Hepatocyte (in vitro differentiated cells): ENCODE measurements around the gene KMT2E.

Experiments used
- CTCF ChIP-seq: fragments of 200-600 bp; sonication (generic); IDR thresholded peaks from 2 replicates; pipeline ENCODE4 v1.5.1; 2016; ENCODE audit warnings: antibody characterized with exemption, mild to moderate bottlenecking; ENCODE audit not compliant: poor library complexity
- EZH2 ChIP-seq: fragments of 200-600 bp; sonication (generic); IDR thresholded peaks from 2 replicates; pipeline ENCODE4 v1.6.1; 2016; ENCODE audit warnings: antibody characterized with exemption, mild to moderate bottlenecking, borderline replicate concordance
- EZH2phosphoT487 ChIP-seq: fragments of 200-600 bp; sonication (generic); IDR thresholded peaks from one replicate; pipeline ENCODE4 v1.6.1; 2018; ENCODE audit warnings: antibody characterized with exemption, mild to moderate bottlenecking, low read depth, moderate library complexity; ENCODE audit not compliant: unreplicated experiment, severe bottlenecking

GRCh38 chr7:105084581-105084980 lies 70.6 kb downstream of the KMT2E start:
- no peak for TF ChIP-seq EZH2phosphoT487
- TF ChIP-seq CTCF = no peak
- no peak for TF ChIP-seq EZH2
